HFFc6 (cell line): ENCODE data around the gene ULK4. TPM values are rescaled to one million over a fixed set of nuclear protein-coding genes. Genes with fewer than 3 reads are reported as not detected.

ENCODE experiments used
- DNase-seq: peaks from one replicate; pipeline ENCODE4 v3.0.0-alpha.2; 2018
- H3K27ac Mint-ChIP-seq: 2 replicates; pipeline ENCODE4 v1.8.0; 2020; ENCODE audit warnings: mild to moderate bottlenecking, mixed read lengths
- H3K27me3 Mint-ChIP-seq: 2 replicates; pipeline ENCODE4 v1.8.0; 2021; ENCODE audit warnings: mild to moderate bottlenecking, moderate library complexity, mixed read lengths; ENCODE audit not compliant: insufficient read depth
- H3K36me3 Mint-ChIP-seq: 2 replicates; pipeline ENCODE4 v1.8.0; 2021; ENCODE audit warnings: low read depth, mixed read lengths
- H3K4me1 Mint-ChIP-seq: 2 replicates; pipeline ENCODE4 v1.8.0; 2020; ENCODE audit warnings: low read depth, mixed read lengths
- H3K4me3 Mint-ChIP-seq: 2 replicates; pipeline ENCODE4 v1.8.0; 2020; ENCODE audit warnings: mild to moderate bottlenecking, moderate library complexity, mixed read lengths
- H3K9me3 Mint-ChIP-seq: 2 replicates; pipeline ENCODE4 v1.8.0; 2020; ENCODE audit warnings: mild to moderate bottlenecking, mixed read lengths
- CTCF ChIP-seq: fragments of 200-600 bp; sonication (generic); IDR thresholded peaks from 2 replicates; pipeline ENCODE4 v1.5.0; 2021; ENCODE audit warnings: antibody characterized with exemption, mild to moderate bottlenecking
- total RNA-seq, 6 experiments: library from RNA; stranded (reverse); fragmentation: NEBNext Ultra II Directional; extraction: Animal tissue kit (Norgen Biotek cat#: 25700); gene quantifications; 2 replicates in 1 of 6; 3 replicates in 5 of 6; pipeline ENCODE4 v1.2.3, GENCODE V29; 2021

Gene ULK4
- total RNA-seq, 6 experiments from 2014 or later: 6.0 to 8.6 (median 6.7) TPM

- DNase-seq: no peak
- Mint-ChIP-seq H3K4me1 (peaks cover 5% of the 10 kb centered on the region; the same call in 1 of the 2 replicates), H3K9me3 (no peaks in the 10 kb centered on the region), H3K27me3 (no peaks in the 10 kb centered on the region; the same call in 1 of the 2 replicates), H3K4me3 (no peak overlapping the region), H3K36me3 (no peaks in the 10 kb centered on the region), H3K27ac (no peak overlapping the region)
- no peak for TF ChIP-seq CTCF
Observed at GRCh38 chr3:41592753-41593510, 369.0 kb downstream of the ULK4 start.

GRCh38 chr3:41583014-41583413 lies 378.9 kb downstream of the ULK4 start:
- Mint-ChIP-seq H3K36me3 (no peaks in the 10 kb centered on the region), H3K4me3 (no peak overlapping the region), H3K9me3 (no peaks in the 10 kb centered on the region), H3K27ac (no peak overlapping the region), H3K4me1 (peaks cover 13% of the 10 kb centered on the region; the same call in 1 of the 2 replicates), H3K27me3 (peaks cover 2% of the 10 kb centered on the region; the same call in 1 of the 2 replicates)
- TF ChIP-seq CTCF: no peak
- no peak for DNase-seq

GRCh38 chr3:41581700-41582099 lies 380.2 kb downstream of the ULK4 start:
- Mint-ChIP-seq H3K4me1 (peaks cover 13% of the 10 kb centered on the region; the same call in 1 of the 2 replicates), H3K27me3 (peaks cover 2% of the 10 kb centered on the region; the same call in 1 of the 2 replicates), H3K9me3 (no peaks in the 10 kb centered on the region), H3K27ac (no peak overlapping the region), H3K36me3 (no peaks in the 10 kb centered on the region), H3K4me3 (no peak overlapping the region)
- no peak for TF ChIP-seq CTCF
- DNase-seq: no peak

GRCh38 chr3:41580274-41580959 lies 381.5 kb downstream of the ULK4 start:
- peaks cover 13% of the 10 kb centered on the region; the same call in 1 of the 2 replicates for H3K4me1 Mint-ChIP-seq
- no peak overlapping the region for H3K27ac Mint-ChIP-seq
- DNase-seq: no peak
- H3K36me3 Mint-ChIP-seq: no peaks in the 10 kb centered on the region
- peaks cover 2% of the 10 kb centered on the region; the same call in 1 of the 2 replicates for H3K27me3 Mint-ChIP-seq
- no peak overlapping the region for H3K4me3 Mint-ChIP-seq
- no peak for TF ChIP-seq CTCF
- no peaks in the 10 kb centered on the region for H3K9me3 Mint-ChIP-seq

- Mint-ChIP-seq H3K4me1 (peaks cover 13% of the 10 kb centered on the region; the same call in 1 of the 2 replicates), H3K27ac (no peak overlapping the region), H3K27me3 (peaks cover 2% of the 10 kb centered on the region; the same call in 1 of the 2 replicates), H3K36me3 (no peaks in the 10 kb centered on the region), H3K9me3 (no peaks in the 10 kb centered on the region), H3K4me3 (no peak overlapping the region)
- TF ChIP-seq CTCF: no peak
- DNase-seq: no peak
Observed at GRCh38 chr3:41579861-41580260, 382.0 kb downstream of the ULK4 start.
